IMR-90 (cell line): ENCODE measurements around the gene CFAP45.

Experiments
- BHLHE40 ChIP-seq: fragments of 150-350 bp; IDR thresholded peaks from 2 replicates; pipeline ENCODE4 v1.6.1; 2016; ENCODE audit warnings: mild to moderate bottlenecking, low read depth, low read length
- CEBPB ChIP-seq: IDR thresholded peaks from 2 replicates; pipeline ENCODE4 v1.6.1; 2012; ENCODE audit warnings: low read depth, low read length, improper control_type of control experiment
- CTCF ChIP-seq: conservative IDR thresholded peaks from 2 replicates; pipeline ENCODE4 v1.5.1; 2012; ENCODE audit warnings: mild to moderate bottlenecking, low read depth, low read length, improper control_type of control experiment
- ELK1 ChIP-seq: fragments of 150-350 bp; IDR thresholded peaks from 2 replicates; pipeline ENCODE4 v1.6.1; 2016; ENCODE audit warnings: low read depth, mild to moderate bottlenecking, low read length, moderate library complexity, borderline replicate concordance
- FOS ChIP-seq: fragments of 150-350 bp; IDR thresholded peaks from 2 replicates; pipeline ENCODE4 v1.6.1; 2016; ENCODE audit warnings: low read depth, low read length
- MAFK ChIP-seq: IDR thresholded peaks from 2 replicates; pipeline ENCODE4 v1.6.1; 2012; ENCODE audit warnings: low read depth, low read length, improper control_type of control experiment
- MAZ ChIP-seq: IDR thresholded peaks from 2 replicates; pipeline ENCODE4 v1.6.1; 2012; ENCODE audit warnings: low read depth, mild to moderate bottlenecking, low read length, improper control_type of control experiment, moderate library complexity, borderline replicate concordance
- MXI1 ChIP-seq: IDR thresholded peaks from 2 replicates; pipeline ENCODE4 v1.6.1; 2012; ENCODE audit warnings: low read depth, mild to moderate bottlenecking, low read length, moderate library complexity, borderline replicate concordance
- POLR2A ChIP-seq: IDR thresholded peaks from 2 replicates; pipeline ENCODE4 v1.6.1; 2012; ENCODE audit warnings: mild to moderate bottlenecking, low read depth, low read length
- RAD21 ChIP-seq: IDR thresholded peaks from 2 replicates; pipeline ENCODE4 v1.6.1; 2012; ENCODE audit warnings: low read length, improper control_type of control experiment
- RFX5 ChIP-seq: IDR thresholded peaks from 2 replicates; pipeline ENCODE4 v1.8.0; 2012; ENCODE audit warnings: low read depth, mild to moderate bottlenecking, low read length, moderate library complexity
- TF ChIP-seq, protein P1 (sequence below): fragments of 150-350 bp; IDR thresholded peaks from 2 replicates; pipeline ENCODE4 v1.6.1; 2017; ENCODE audit warnings: mild to moderate bottlenecking, antibody characterized with exemption, low read length, low read depth

DNA sequence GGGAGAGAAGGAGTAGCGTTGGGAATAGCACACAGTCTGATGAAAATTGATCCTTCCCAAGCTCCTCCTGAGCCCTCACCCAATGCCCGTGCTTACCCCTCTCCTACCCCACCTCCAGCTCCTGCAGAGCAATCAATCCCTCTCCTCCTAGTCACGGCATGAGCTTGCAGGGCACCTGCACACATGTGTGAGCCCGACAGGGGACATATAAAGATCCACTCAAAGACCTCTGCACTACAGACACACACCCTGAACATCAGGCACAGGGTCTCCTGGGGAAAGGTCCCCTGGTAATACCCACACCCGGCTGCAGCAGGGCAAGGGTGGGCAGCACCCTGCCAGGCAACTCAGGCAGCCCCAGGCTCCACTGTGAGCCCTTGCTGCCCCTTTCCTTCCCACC, 37.9 kb downstream of the CFAP45 start:
- TF ChIP-seq CTCF (no peak), MXI1 (no peak), POLR2A (no peak), ELK1 (no peak), RFX5 (no peak), MAZ (no peak), FOS (no peak), RAD21 (no peak), CEBPB (no peak), MAFK (no peak), BHLHE40 (no peak)
- TF ChIP-seq, protein P1, sequence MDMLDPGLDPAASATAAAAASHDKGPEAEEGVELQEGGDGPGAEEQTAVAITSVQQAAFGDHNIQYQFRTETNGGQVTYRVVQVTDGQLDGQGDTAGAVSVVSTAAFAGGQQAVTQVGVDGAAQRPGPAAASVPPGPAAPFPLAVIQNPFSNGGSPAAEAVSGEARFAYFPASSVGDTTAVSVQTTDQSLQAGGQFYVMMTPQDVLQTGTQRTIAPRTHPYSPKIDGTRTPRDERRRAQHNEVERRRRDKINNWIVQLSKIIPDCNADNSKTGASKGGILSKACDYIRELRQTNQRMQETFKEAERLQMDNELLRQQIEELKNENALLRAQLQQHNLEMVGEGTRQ: no peak
